ENCODE measurements around the gene LAMP1. TPM values are rescaled to one million over a fixed set of nuclear protein-coding genes. Genes with fewer than 3 reads are reported as not detected.

Gene LAMP1
- polyA plus RNA-seq, 1 of the 3 experiments (the other 2 are of a cell fraction) = 261 TPM

DNA sequence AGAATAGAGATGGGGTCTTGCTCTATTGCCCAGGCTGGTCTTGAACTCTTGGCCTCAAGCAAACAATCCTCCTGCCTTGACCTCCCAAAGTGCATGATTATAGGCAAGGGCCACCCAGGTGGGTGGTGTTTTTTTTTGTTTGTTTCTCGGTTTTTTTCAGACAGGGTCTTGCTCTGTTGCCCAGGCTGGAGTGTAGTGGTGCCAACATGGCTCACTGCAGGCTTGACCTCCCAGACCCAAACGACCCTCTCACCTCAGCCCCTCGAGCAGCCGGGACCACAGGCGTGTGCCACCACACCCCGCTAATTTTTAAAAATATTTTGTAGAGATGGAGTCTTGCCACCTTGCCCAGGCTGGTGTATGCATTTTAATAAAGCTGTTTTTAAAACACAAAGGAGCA lies 52.0 kb downstream of the LAMP1 start:
- Histone ChIP-seq H3K9me2 (no peaks in the 10 kb centered on the region), H2AFZ (ENCODE audit: low read depth) (no peak overlapping the region), H3K79me2 (ENCODE audit: insufficient read depth) (no peaks in the 10 kb centered on the region), H3K36me3 (replicated peaks in 1 of 2; ENCODE audit: control insufficient read depth in 1 of 2, insufficient read depth in 2 of 2, low read length in 1 of 2) (no peaks in the 10 kb centered on the region), H4K20me1 (ENCODE audit: insufficient read depth) (no peaks in the 10 kb centered on the region), H3K9ac (no peak overlapping the region), H3K4me2 (no peak overlapping the region), H3K4me3 (ENCODE audit: low read depth in 2 of 2, low read length in 1 of 2) (no peak overlapping the region), H3F3A (replicated peaks; ENCODE audit: insufficient read depth) (no peaks in the 10 kb centered on the region), H3K9me3 (no peaks in the 10 kb centered on the region), H3K27me3 (ENCODE audit: insufficient read depth) (no peaks in the 10 kb centered on the region), H3K4me1 (ENCODE audit: control insufficient read depth in 1 of 2, insufficient read depth in 2 of 2, low read depth in 1 of 2, low read length in 1 of 2) (no peaks in the 10 kb centered on the region), H3K27ac (ENCODE audit: low read depth in 2 of 2, low read length in 1 of 2) (no peak overlapping the region)
- TF ChIP-seq NRF1 (IDR thresholded peaks at IDR 0.05; ENCODE audit: low read depth, low read length) = no peak
- TF ChIP-seq, protein P1, sequence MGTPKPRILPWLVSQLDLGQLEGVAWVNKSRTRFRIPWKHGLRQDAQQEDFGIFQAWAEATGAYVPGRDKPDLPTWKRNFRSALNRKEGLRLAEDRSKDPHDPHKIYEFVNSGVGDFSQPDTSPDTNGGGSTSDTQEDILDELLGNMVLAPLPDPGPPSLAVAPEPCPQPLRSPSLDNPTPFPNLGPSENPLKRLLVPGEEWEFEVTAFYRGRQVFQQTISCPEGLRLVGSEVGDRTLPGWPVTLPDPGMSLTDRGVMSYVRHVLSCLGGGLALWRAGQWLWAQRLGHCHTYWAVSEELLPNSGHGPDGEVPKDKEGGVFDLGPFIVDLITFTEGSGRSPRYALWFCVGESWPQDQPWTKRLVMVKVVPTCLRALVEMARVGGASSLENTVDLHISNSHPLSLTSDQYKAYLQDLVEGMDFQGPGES (IDR thresholded peaks at IDR 0.05; ENCODE audit: low read depth, low read length) = no peak
- TF ChIP-seq RXRA (IDR thresholded peaks at IDR 0.05; ENCODE audit: borderline replicate concordance, low read depth) = no peak
- no peak for TF ChIP-seq NFIC (IDR thresholded peaks at IDR 0.05; ENCODE audit: borderline replicate concordance)
- no peak for TF ChIP-seq JUND (IDR thresholded peaks at IDR 0.05)
- TF ChIP-seq, protein P2, sequence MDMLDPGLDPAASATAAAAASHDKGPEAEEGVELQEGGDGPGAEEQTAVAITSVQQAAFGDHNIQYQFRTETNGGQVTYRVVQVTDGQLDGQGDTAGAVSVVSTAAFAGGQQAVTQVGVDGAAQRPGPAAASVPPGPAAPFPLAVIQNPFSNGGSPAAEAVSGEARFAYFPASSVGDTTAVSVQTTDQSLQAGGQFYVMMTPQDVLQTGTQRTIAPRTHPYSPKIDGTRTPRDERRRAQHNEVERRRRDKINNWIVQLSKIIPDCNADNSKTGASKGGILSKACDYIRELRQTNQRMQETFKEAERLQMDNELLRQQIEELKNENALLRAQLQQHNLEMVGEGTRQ (IDR thresholded peaks at IDR 0.05; ENCODE audit: borderline replicate concordance, low read depth, low read length) = no peak
- no peak for TF ChIP-seq YY1 (IDR thresholded peaks at IDR 0.05; ENCODE audit: low read depth)
- TF ChIP-seq RCOR1 (IDR thresholded peaks at IDR 0.05; ENCODE audit: low read length) = no peak
- no peak for TF ChIP-seq CHD2 (IDR thresholded peaks at IDR 0.05; ENCODE audit: low read length, partially characterized antibody)
- TF ChIP-seq TCF12 (IDR thresholded peaks at IDR 0.05) = no peak
- TF ChIP-seq TAF1 (IDR thresholded peaks at IDR 0.05; ENCODE audit: borderline replicate concordance, low read depth, low read length) = no peak
- no peak for TF ChIP-seq MXI1 (IDR thresholded peaks at IDR 0.05; ENCODE audit: low read depth, low read length)
- TF ChIP-seq, protein P3, sequence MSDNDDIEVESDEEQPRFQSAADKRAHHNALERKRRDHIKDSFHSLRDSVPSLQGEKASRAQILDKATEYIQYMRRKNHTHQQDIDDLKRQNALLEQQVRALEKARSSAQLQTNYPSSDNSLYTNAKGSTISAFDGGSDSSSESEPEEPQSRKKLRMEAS (IDR thresholded peaks at IDR 0.05; ENCODE audit: low read depth) = no peak
- TF ChIP-seq FOXM1 (IDR thresholded peaks at IDR 0.05; ENCODE audit: low read depth) = no peak
- TF ChIP-seq EP300 (IDR thresholded peaks at IDR 0.05; ENCODE audit: borderline replicate concordance in 1 of 2, low read depth in 1 of 2, low read length in 1 of 2) = no peak
- TF ChIP-seq GATA2 (CRISPR knock-in tag; IDR thresholded peaks at IDR 0.05) = no peak
- TF ChIP-seq, protein P4, sequence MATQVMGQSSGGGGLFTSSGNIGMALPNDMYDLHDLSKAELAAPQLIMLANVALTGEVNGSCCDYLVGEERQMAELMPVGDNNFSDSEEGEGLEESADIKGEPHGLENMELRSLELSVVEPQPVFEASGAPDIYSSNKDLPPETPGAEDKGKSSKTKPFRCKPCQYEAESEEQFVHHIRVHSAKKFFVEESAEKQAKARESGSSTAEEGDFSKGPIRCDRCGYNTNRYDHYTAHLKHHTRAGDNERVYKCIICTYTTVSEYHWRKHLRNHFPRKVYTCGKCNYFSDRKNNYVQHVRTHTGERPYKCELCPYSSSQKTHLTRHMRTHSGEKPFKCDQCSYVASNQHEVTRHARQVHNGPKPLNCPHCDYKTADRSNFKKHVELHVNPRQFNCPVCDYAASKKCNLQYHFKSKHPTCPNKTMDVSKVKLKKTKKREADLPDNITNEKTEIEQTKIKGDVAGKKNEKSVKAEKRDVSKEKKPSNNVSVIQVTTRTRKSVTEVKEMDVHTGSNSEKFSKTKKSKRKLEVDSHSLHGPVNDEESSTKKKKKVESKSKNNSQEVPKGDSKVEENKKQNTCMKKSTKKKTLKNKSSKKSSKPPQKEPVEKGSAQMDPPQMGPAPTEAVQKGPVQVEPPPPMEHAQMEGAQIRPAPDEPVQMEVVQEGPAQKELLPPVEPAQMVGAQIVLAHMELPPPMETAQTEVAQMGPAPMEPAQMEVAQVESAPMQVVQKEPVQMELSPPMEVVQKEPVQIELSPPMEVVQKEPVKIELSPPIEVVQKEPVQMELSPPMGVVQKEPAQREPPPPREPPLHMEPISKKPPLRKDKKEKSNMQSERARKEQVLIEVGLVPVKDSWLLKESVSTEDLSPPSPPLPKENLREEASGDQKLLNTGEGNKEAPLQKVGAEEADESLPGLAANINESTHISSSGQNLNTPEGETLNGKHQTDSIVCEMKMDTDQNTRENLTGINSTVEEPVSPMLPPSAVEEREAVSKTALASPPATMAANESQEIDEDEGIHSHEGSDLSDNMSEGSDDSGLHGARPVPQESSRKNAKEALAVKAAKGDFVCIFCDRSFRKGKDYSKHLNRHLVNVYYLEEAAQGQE (IDR thresholded peaks at IDR 0.05; ENCODE audit: low read depth, low read length) = no peak
- WGBS (ENCODE audit: low lambda C conversion rate) = 70% methylated on average over 6 of the region's 6 CpGs
- ChIA-PET CTCF (interaction anchor here (1.2 kb wide), 1 partner anchor 45 kb away, joined by 5 read pairs; no protein-coding TSS in a partner anchor), POLR2A (no interaction called here)
- no peak for DNase-seq
